HEK293T (cell line): ENCODE measurements around the gene C5orf34.

ENCODE experiments used
- L3MBTL2 ChIP-seq: fragments of 450-650 bp; conservative IDR thresholded peaks from 2 replicates; pipeline ENCODE4 v1.6.1; 2016; ENCODE audit warnings: mild to moderate bottlenecking
- LEF1 ChIP-seq: fragments of 450-650 bp; IDR thresholded peaks from 2 replicates; pipeline ENCODE4 v1.6.1; 2017; ENCODE audit warnings: mild to moderate bottlenecking, borderline replicate concordance
- ZNF384 ChIP-seq: fragments of 450-650 bp; IDR thresholded peaks from 2 replicates; pipeline ENCODE4 v1.6.1; 2016

- TF ChIP-seq ZNF384 (no peak), LEF1 (no peak), L3MBTL2 (peak; percentile 77)
These were observed 31.4 kb downstream of the C5orf34 start, which contains the start of gene TMEM267 for GRCh38 chr5:43483298-43484105.
